HepG2 (cell line): ENCODE data around the gene SCFD2. TPM values are rescaled to one million over a fixed set of nuclear protein-coding genes. Genes with fewer than 3 reads are reported as not detected.
A peak's percentile ranks its signal among the peaks of the same experiment; 100 is the strongest.

Experiments used
- CENPX ChIP-seq: sonication (generic); formaldehyde crosslinking; IDR thresholded peaks from 2 replicates; pipeline ENCODE4 v1.9.0; 2021; ENCODE audit warnings: mild to moderate bottlenecking, missing genetic modification reagents, moderate library complexity
- CHD2 ChIP-seq: IDR thresholded peaks from 2 replicates; pipeline ENCODE4 v1.6.1; 2011; ENCODE audit warnings: low read depth, low read length, improper control_type of control experiment
- ETV5 ChIP-seq: IDR thresholded peaks from 2 replicates; pipeline ENCODE4 v1.6.1; 2018; ENCODE audit warnings: missing biosample characterization, missing genetic modification reagents, inconsistent platforms, borderline replicate concordance
- FOXK2 ChIP-seq: fragments of 450-650 bp; IDR thresholded peaks from 2 replicates; pipeline ENCODE4 v1.6.1; 2016
- GABPA ChIP-seq, 2 experiments: IDR thresholded peaks; 2 replicates each; pipeline ENCODE4 v1.6.1; 2011 to 2016; ENCODE audit warnings: low read depth in 2 of 2, low read length in 1 of 2, missing biosample characterization in 1 of 2, missing genetic modification characterization in 1 of 2
- GATA4 ChIP-seq: sonication (generic); IDR thresholded peaks from 2 replicates; pipeline ENCODE4 v1.6.1; 2016; ENCODE audit warnings: antibody characterized with exemption, low read depth, borderline replicate concordance
- GTF2F1 ChIP-seq: fragments of 150-350 bp; IDR thresholded peaks from 2 replicates; pipeline ENCODE4 v1.6.1; 2014; ENCODE audit warnings: low read length
- HNF4G ChIP-seq, 2 experiments: sonication (generic) in 1 of 2; formaldehyde crosslinking in 1 of 2; IDR thresholded peaks; 2 replicates each; pipeline versions ENCODE4 v1.4.0 to v1.6.1; 2011 to 2020; ENCODE audit warnings: borderline replicate concordance in 2 of 2, low read depth in 2 of 2, mild to moderate bottlenecking in 2 of 2, low read length in 1 of 2, missing genetic modification reagents in 1 of 2, moderate library complexity in 1 of 2
- KMT2B ChIP-seq: IDR thresholded peaks from 2 replicates; pipeline ENCODE4 v1.6.1; 2016; ENCODE audit warnings: missing genetic modification reagents, missing compliant biosample characterization
- MEIS2 ChIP-seq: sonication (generic); formaldehyde crosslinking; IDR thresholded peaks from 2 replicates; pipeline ENCODE4 v1.9.0; 2021; ENCODE audit warnings: mild to moderate bottlenecking, missing genetic modification reagents
- MIXL1 ChIP-seq: IDR thresholded peaks from 2 replicates; pipeline ENCODE4 v1.6.1; 2016
- MTF2 ChIP-seq: sonication (generic); formaldehyde crosslinking; IDR thresholded peaks from 2 replicates; pipeline ENCODE4 v1.5.0; 2020; ENCODE audit warnings: missing genetic modification reagents, borderline replicate concordance
- MYPOP ChIP-seq: sonication (generic); formaldehyde crosslinking; IDR thresholded peaks from 2 replicates; pipeline ENCODE4 v1.8.1; 2023; ENCODE audit warnings: mild to moderate bottlenecking, moderate library complexity, missing genetic modification reagents
- NFYB ChIP-seq: sonication (generic); formaldehyde crosslinking; IDR thresholded peaks from 2 replicates; pipeline ENCODE4 v1.4.0; 2020; ENCODE audit warnings: missing genetic modification reagents
- NKX3-1 ChIP-seq: sonication (generic); formaldehyde crosslinking; IDR thresholded peaks from 2 replicates; pipeline ENCODE4 v1.5.0; 2020; ENCODE audit warnings: missing genetic modification reagents
- NR0B2 ChIP-seq: sonication (generic); formaldehyde crosslinking; IDR thresholded peaks from 2 replicates; pipeline ENCODE4 v1.4.0; 2020; ENCODE audit warnings: mild to moderate bottlenecking, missing genetic modification reagents
- NR2F6 ChIP-seq, 2 experiments: IDR thresholded peaks; 2 replicates each; pipeline ENCODE4 v1.6.1; 2016; ENCODE audit warnings: antibody characterized with exemption in 1 of 2, mild to moderate bottlenecking in 1 of 2
- PITX1 ChIP-seq: sonication (generic); formaldehyde crosslinking; IDR thresholded peaks from 2 replicates; pipeline ENCODE4 v1.5.1; 2020; ENCODE audit warnings: mild to moderate bottlenecking, missing genetic modification reagents
- SP4 ChIP-seq: sonication (generic); formaldehyde crosslinking; IDR thresholded peaks from 2 replicates; pipeline ENCODE4 v1.8.1; 2023; ENCODE audit warnings: mild to moderate bottlenecking, missing genetic modification reagents
- ZFY ChIP-seq: sonication (generic); formaldehyde crosslinking; IDR thresholded peaks from 2 replicates; pipeline ENCODE4 v1.4.0; 2020; ENCODE audit warnings: missing genetic modification reagents
- ZMYM2 ChIP-seq: sonication (generic); formaldehyde crosslinking; IDR thresholded peaks from 2 replicates; pipeline ENCODE4 v1.8.0; 2022; ENCODE audit warnings: mild to moderate bottlenecking, missing genetic modification reagents
- ZNF12 ChIP-seq: sonication (generic); formaldehyde crosslinking; IDR thresholded peaks from 2 replicates; pipeline ENCODE4 v1.5.0; 2020; ENCODE audit warnings: missing genetic modification reagents
- ZNF180 ChIP-seq: sonication (generic); formaldehyde crosslinking; IDR thresholded peaks from 2 replicates; pipeline ENCODE4 v1.4.0; 2020; ENCODE audit warnings: low read depth, missing genetic modification reagents, borderline replicate concordance
- ZNF225 ChIP-seq: sonication (generic); formaldehyde crosslinking; IDR thresholded peaks from 2 replicates; pipeline ENCODE4 v1.4.0; 2020; ENCODE audit warnings: mild to moderate bottlenecking, missing genetic modification reagents
- ZNF484 ChIP-seq: sonication (generic); formaldehyde crosslinking; IDR thresholded peaks from 2 replicates; pipeline ENCODE4 v1.5.1; 2020; ENCODE audit warnings: mild to moderate bottlenecking, low read depth, missing genetic modification reagents, borderline replicate concordance
- ZNF567 ChIP-seq: sonication (generic); formaldehyde crosslinking; IDR thresholded peaks from 2 replicates; pipeline ENCODE4 v1.8.1; 2023; ENCODE audit warnings: mild to moderate bottlenecking, missing genetic modification reagents, borderline replicate concordance
- ZNF616 ChIP-seq: sonication (generic); formaldehyde crosslinking; IDR thresholded peaks from 2 replicates; pipeline ENCODE4 v1.5.0; 2020; ENCODE audit warnings: low read depth, mild to moderate bottlenecking, missing genetic modification reagents
- ZNF674 ChIP-seq: sonication (generic); formaldehyde crosslinking; IDR thresholded peaks from 2 replicates; pipeline ENCODE4 v1.5.0; 2020; ENCODE audit warnings: low read depth, mild to moderate bottlenecking, missing genetic modification reagents
- ZNF775 ChIP-seq: sonication (generic); formaldehyde crosslinking; IDR thresholded peaks from 2 replicates; pipeline ENCODE4 v1.4.0; 2020; ENCODE audit warnings: missing genetic modification reagents, mild to moderate bottlenecking, moderate library complexity, borderline replicate concordance
- ZZZ3 ChIP-seq: sonication (generic); formaldehyde crosslinking; IDR thresholded peaks from 2 replicates; pipeline ENCODE4 v1.4.0; 2020; ENCODE audit warnings: missing genetic modification reagents, mild to moderate bottlenecking, borderline replicate concordance
- polyA plus RNA-seq, 8 experiments: library from polyadenylated mRNA; depleted of rRNA in 3 of 8; stranded (reverse) in 7 of 8; unstranded in 1 of 8; fragments of >200 nt; fragmentation: Illumina TruSeq in 4 of 8; extraction: Trizol in 4 of 8; gene quantifications; 2 replicates each; pipeline versions ENCODE4 v1.2.1 to v1.2.3, GENCODE V29; 2011 to 2016; ENCODE audit warnings: low read depth in 4 of 8, missing spikeins in 1 of 8, mixed read lengths in 1 of 8; ENCODE audit not compliant: insufficient read depth in 1 of 8
- total RNA-seq, 5 experiments: library from RNA; depleted of rRNA; stranded (reverse); fragments of >200 nt; fragmentation: Illumina TruSeq; extraction: Trizol; gene quantifications; 2 replicates each; pipeline ENCODE4 v1.2.3, GENCODE V29; 2016; ENCODE audit warnings: low read depth in 1 of 5

Gene SCFD2
- total and polyA plus RNA-seq, 2 of the 13 experiments (the other 11 are each of a cell fraction or from before 2014, with no cell fraction given), result 4.6 to 15.6 TPM

- TF ChIP-seq ZZZ3 (CRISPR knock-in tag), result peak; percentile 68; the same call in 1 of the 2 replicates
- TF ChIP-seq ZNF180 (CRISPR knock-in tag), result no peak
- peak; percentile 54; the same call in 1 of the 2 replicates for TF ChIP-seq NKX3-1 (CRISPR knock-in tag)
- 0 out of 2 replicates have a peak, but pooled peaks have one; percentile 27 for TF ChIP-seq GABPA (IDR thresholded peaks at IDR 0.05; ENCODE audit: low read depth, low read length)
- TF ChIP-seq GABPA (CRISPR knock-in tag; IDR thresholded peaks at IDR 0.05; ENCODE audit: low read depth), result peak; percentile 87
- no peak for TF ChIP-seq GTF2F1
- TF ChIP-seq ETV5 (CRISPR knock-in tag), result peak; percentile 63; the same call in 1 of the 2 replicates
- TF ChIP-seq NR2F6 (IDR thresholded peaks at IDR 0.05), result 0 out of 2 replicates have a peak, but pooled peaks have one; percentile 8
- no peak for TF ChIP-seq NR2F6 (CRISPR knock-in tag; IDR thresholded peaks at IDR 0.05)
- TF ChIP-seq ZNF225 (CRISPR knock-in tag), result peak; percentile 91
- no peak for TF ChIP-seq ZNF567 (CRISPR knock-in tag)
- peak; percentile 45; the same call in 1 of the 2 replicates for TF ChIP-seq FOXK2
- no peak for TF ChIP-seq ZNF616 (CRISPR knock-in tag)
- TF ChIP-seq ZNF484 (CRISPR knock-in tag), result no peak
- peak; percentile 89 for TF ChIP-seq MEIS2
- no peak for TF ChIP-seq HNF4G (IDR thresholded peaks at IDR 0.05; ENCODE audit: borderline replicate concordance, low read depth, low read length)
- TF ChIP-seq HNF4G (CRISPR knock-in tag; IDR thresholded peaks at IDR 0.05; ENCODE audit: borderline replicate concordance, low read depth), result no peak
- TF ChIP-seq ZNF674 (CRISPR knock-in tag), result no peak
- TF ChIP-seq MTF2 (CRISPR knock-in tag), result no peak
- TF ChIP-seq ZNF12, result 0 out of 2 replicates have a peak, but pooled peaks have one; percentile 34
- TF ChIP-seq ZFY, result peak; percentile 41; the same call in 1 of the 2 replicates
- TF ChIP-seq PITX1 (CRISPR knock-in tag), result peak; percentile 62; the same call in 1 of the 2 replicates
- TF ChIP-seq GATA4, result no peak
- TF ChIP-seq ZNF775 (CRISPR knock-in tag), result no peak
- TF ChIP-seq CHD2, result no peak
- TF ChIP-seq NFYB, result peak; percentile 89
- TF ChIP-seq ZMYM2 (CRISPR knock-in tag), result no peak
- peak; percentile 23; the same call in 1 of the 2 replicates for TF ChIP-seq MIXL1
- peak; percentile 95 for TF ChIP-seq KMT2B
- TF ChIP-seq SP4 (CRISPR knock-in tag), result peak; percentile 80; the same call in 1 of the 2 replicates
- TF ChIP-seq CENPX, result no peak
- peak; percentile 98; the same call in 1 of the 2 replicates for TF ChIP-seq NR0B2 (CRISPR knock-in tag)
- TF ChIP-seq MYPOP (CRISPR knock-in tag), result peak; percentile 37; the same call in 1 of the 2 replicates
These were observed at the start of gene SCFD2 (continued) for GRCh38 chr4:53365486-53366300.
